HFFc6 (cell line): Measurements from ENCODE around the gene RGS13. TPM values are rescaled to one million over a fixed set of nuclear protein-coding genes. Genes with fewer than 3 reads are reported as not detected.

ENCODE experiments used
- DNase-seq: peaks from one replicate; pipeline ENCODE4 v3.0.0-alpha.2; 2018
- H3K27ac Mint-ChIP-seq: 2 replicates; pipeline ENCODE4 v1.8.0; 2020; ENCODE audit warnings: mild to moderate bottlenecking, mixed read lengths
- H3K27me3 Mint-ChIP-seq: 2 replicates; pipeline ENCODE4 v1.8.0; 2021; ENCODE audit warnings: mild to moderate bottlenecking, moderate library complexity, mixed read lengths; ENCODE audit not compliant: insufficient read depth
- H3K36me3 Mint-ChIP-seq: 2 replicates; pipeline ENCODE4 v1.8.0; 2021; ENCODE audit warnings: low read depth, mixed read lengths
- H3K4me1 Mint-ChIP-seq: 2 replicates; pipeline ENCODE4 v1.8.0; 2020; ENCODE audit warnings: low read depth, mixed read lengths
- H3K4me3 Mint-ChIP-seq: 2 replicates; pipeline ENCODE4 v1.8.0; 2020; ENCODE audit warnings: mild to moderate bottlenecking, moderate library complexity, mixed read lengths
- H3K9me3 Mint-ChIP-seq: 2 replicates; pipeline ENCODE4 v1.8.0; 2020; ENCODE audit warnings: mild to moderate bottlenecking, mixed read lengths
- total RNA-seq, 6 experiments: library from RNA; stranded (reverse); fragmentation: NEBNext Ultra II Directional; extraction: Animal tissue kit (Norgen Biotek cat#: 25700); gene quantifications; 2 replicates in 1 of 6; 3 replicates in 5 of 6; pipeline ENCODE4 v1.2.3, GENCODE V29; 2021
- TF ChIP-seq, protein P1 (sequence below): fragments of 200-600 bp; sonication (generic); IDR thresholded peaks from 2 replicates; pipeline ENCODE4 v1.5.0; 2021; ENCODE audit warnings: antibody characterized with exemption, mild to moderate bottlenecking

The RGS13 gene
- total RNA-seq, 6 experiments from 2014 or later: not detected

DNA sequence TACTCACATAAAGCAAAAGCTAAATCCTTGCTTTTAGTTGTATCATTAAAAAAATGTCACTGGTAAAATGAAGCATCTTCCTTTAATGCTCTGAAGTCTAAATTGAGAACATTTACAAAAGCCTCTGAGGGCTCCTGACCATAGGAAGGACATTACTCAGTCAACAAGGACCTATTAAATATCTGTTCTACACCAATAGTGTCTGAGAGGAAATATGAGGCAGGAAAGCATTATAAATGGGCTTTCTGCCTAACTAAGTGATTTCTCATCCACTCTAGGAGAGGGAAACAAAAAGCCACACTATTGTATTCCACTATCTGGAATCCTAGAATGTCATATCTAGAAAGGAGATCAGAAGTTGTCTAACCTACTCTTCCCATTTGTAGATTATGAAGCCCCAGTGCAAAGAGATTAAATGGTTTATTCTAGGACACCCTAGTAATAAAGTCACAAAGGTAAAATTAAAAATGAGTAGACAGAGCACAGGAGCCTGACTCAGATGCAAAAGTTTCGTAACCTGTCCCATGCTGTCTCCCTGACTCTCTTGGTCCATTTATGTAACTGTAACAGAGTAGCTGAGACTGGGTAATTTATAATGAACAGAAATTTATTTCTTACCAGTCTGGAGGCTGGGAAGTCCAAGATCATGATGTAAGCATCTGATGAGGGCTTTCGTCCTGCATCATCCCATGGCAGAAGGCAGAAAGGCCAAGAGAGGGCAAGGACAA is 42.8 kb upstream of the RGS13 start:
- Mint-ChIP-seq H3K4me1 (peaks cover 41% of the 10 kb centered on the region), H3K27ac (no peak overlapping the region), H3K9me3 (no peaks in the 10 kb centered on the region), H3K27me3 (no peaks in the 10 kb centered on the region), H3K4me3 (no peak overlapping the region), H3K36me3 (no peaks in the 10 kb centered on the region)
- no peak for DNase-seq
- TF ChIP-seq, protein P1, sequence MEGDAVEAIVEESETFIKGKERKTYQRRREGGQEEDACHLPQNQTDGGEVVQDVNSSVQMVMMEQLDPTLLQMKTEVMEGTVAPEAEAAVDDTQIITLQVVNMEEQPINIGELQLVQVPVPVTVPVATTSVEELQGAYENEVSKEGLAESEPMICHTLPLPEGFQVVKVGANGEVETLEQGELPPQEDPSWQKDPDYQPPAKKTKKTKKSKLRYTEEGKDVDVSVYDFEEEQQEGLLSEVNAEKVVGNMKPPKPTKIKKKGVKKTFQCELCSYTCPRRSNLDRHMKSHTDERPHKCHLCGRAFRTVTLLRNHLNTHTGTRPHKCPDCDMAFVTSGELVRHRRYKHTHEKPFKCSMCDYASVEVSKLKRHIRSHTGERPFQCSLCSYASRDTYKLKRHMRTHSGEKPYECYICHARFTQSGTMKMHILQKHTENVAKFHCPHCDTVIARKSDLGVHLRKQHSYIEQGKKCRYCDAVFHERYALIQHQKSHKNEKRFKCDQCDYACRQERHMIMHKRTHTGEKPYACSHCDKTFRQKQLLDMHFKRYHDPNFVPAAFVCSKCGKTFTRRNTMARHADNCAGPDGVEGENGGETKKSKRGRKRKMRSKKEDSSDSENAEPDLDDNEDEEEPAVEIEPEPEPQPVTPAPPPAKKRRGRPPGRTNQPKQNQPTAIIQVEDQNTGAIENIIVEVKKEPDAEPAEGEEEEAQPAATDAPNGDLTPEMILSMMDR: no peak

DNA sequence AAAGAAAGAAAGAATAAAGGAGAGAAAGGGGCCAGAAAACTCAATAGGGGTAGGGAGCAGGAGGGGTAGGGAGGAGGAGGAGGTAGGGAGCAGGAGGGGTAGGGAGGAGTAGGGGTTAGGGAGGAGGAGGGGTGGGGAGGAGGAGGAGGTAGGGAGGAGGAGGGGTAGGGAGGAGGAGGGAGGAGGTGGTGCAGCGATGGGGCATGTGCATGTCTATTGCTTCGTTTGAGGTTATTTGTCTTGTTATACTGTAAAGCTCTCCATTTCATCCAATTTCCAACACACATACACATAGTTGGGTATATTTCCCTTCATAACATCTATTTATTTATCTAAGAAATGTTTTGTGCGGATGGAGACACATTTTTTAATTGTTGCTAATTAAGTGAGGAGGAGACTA is 40.6 kb upstream of the RGS13 start:
- Mint-ChIP-seq H3K36me3 (no peaks in the 10 kb centered on the region), H3K27me3 (no peaks in the 10 kb centered on the region), H3K27ac (no peak overlapping the region), H3K4me3 (no peak overlapping the region), H3K9me3 (no peaks in the 10 kb centered on the region), H3K4me1 (peaks cover 19% of the 10 kb centered on the region)
- TF ChIP-seq, protein P1: no peak
- no peak for DNase-seq

DNA sequence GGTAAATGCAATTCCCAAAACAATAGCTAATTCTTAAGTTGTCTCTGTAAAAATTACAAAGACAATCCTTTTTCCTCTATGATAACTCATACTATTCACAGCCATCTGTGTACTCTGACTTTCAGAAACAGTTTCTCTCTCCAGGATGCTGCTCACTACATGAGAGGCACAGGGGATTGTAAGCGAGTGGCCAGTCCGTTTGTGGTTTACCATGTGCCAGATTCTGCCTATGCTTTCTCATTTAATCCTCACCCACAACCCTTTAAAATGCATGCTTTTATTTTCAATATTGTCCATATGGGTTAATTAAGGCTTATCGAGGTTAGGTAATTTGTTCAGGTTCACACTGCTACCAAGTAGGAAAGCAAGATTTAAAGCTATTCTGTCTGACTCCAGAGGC is 37.4 kb upstream of the RGS13 start:
- H3K36me3 Mint-ChIP-seq: no peaks in the 10 kb centered on the region
- H3K4me1 Mint-ChIP-seq: peaks cover 20% of the 10 kb centered on the region
- DNase-seq: no peak
- H3K27ac Mint-ChIP-seq: no peak overlapping the region
- H3K9me3 Mint-ChIP-seq: no peaks in the 10 kb centered on the region
- H3K27me3 Mint-ChIP-seq: no peaks in the 10 kb centered on the region
- no peak overlapping the region for H3K4me3 Mint-ChIP-seq
- TF ChIP-seq, protein P1: no peak

DNA sequence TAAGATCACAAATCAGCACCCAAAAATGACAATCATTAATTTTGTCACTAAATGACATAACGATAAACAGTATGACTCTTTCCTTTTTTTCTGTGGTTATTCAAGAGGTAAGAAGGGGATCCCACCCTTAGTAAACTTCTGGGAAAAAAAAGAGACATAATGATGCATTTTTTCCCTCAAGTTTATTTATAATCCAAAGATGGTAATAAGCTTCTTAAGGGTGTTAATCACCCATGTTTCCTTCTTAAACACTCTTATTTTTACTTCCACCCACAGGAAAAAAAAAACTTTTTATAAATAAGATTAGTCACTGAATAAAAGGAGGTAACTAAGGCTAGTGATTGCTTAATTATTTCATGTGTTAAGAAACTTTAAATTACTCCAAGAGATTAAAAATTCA is 35.7 kb upstream of the RGS13 start:
- no peak for DNase-seq
- no peaks in the 10 kb centered on the region for H3K27me3 Mint-ChIP-seq
- TF ChIP-seq, protein P1: no peak
- H3K4me3 Mint-ChIP-seq: no peak overlapping the region
- H3K36me3 Mint-ChIP-seq: no peaks in the 10 kb centered on the region
- H3K27ac Mint-ChIP-seq: no peak overlapping the region
- H3K4me1 Mint-ChIP-seq: peaks cover 24% of the 10 kb centered on the region
- no peaks in the 10 kb centered on the region for H3K9me3 Mint-ChIP-seq

DNA sequence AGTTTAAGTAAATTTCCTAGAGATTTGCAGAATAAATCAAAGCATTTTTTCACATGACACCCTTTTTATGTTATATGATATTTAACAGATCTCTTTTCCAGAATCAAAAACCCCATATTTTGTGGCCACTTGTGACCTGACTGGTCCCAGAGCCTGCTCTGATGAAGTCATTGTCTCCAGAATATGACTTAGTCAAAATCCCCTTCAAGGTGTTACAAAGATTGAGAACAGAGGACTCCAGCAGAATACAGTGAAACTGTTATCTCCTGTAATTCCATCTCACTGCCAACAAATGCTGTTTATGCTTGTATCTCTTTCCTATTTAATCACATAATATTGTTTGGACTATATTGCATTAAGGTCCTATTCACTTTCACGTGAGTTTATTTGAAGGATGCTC is 34.8 kb upstream of the RGS13 start:
- no peaks in the 10 kb centered on the region for H3K9me3 Mint-ChIP-seq
- TF ChIP-seq, protein P1: no peak
- no peak overlapping the region for H3K4me3 Mint-ChIP-seq
- no peaks in the 10 kb centered on the region for H3K27me3 Mint-ChIP-seq
- no peaks in the 10 kb centered on the region for H3K36me3 Mint-ChIP-seq
- H3K4me1 Mint-ChIP-seq: peaks cover 26% of the 10 kb centered on the region
- no peak for DNase-seq
- H3K27ac Mint-ChIP-seq: no peak overlapping the region
